Panc1 (cell line): ENCODE measurements around the gene ZC3H12D. TPM values are rescaled to one million over a fixed set of nuclear protein-coding genes. Genes with fewer than 3 reads are reported as not detected.

ENCODE experiments used
- ATAC-seq: fragments of 200-7000 bp; cut with Tn5 transposase; 2 replicates; pipeline ENCODE4 v1.9.1; 2020; ENCODE audit warnings: mild to moderate bottlenecking, moderate library complexity
- BruUV-seq: library from RNA; stranded (reverse); fragments of 400-500 nt; replicated peaks from 2 replicates; lab custom pipeline; 2021; lab: Mats Ljungman, UMichigan
- CTCF ChIA-PET: fragments of 300-600 bp; sonication (Branson Sonifier 250); formaldehyde crosslinking; loops from one replicate; lab custom pipeline; 2022; ENCODE audit warnings: antibody characterized with exemption; lab: Charles Lee
- POLR2A ChIA-PET: fragments of 300-600 bp; sonication (Branson Sonifier 250); formaldehyde crosslinking; loops from one replicate; lab custom pipeline; 2022; ENCODE audit warnings: antibody characterized with exemption; lab: Charles Lee
- DNase-seq: peaks from one replicate; pipeline ENCODE4 v3.0.0-alpha.2; 2010; ENCODE audit warnings: low read depth, low spot score
- H3K27ac ChIP-seq: 2 replicates; pipeline ENCODE4 v1.5.1; 2011; ENCODE audit warnings: mild to moderate bottlenecking, low read length, inconsistent platforms
- H3K27me3 ChIP-seq: fragments of 200-500 bp; sonication (Bioruptor generic); 2 replicates; pipeline ENCODE4 v1.6.0; 2014; ENCODE audit warnings: low read length, inconsistent platforms; ENCODE audit not compliant: control insufficient read depth, insufficient read depth
- H3K36me3 ChIP-seq: fragments of 200-500 bp; sonication (Bioruptor generic); 2 replicates; pipeline ENCODE4 v1.5.1; 2014; ENCODE audit warnings: inconsistent platforms, mild to moderate bottlenecking, low read length, moderate library complexity; ENCODE audit not compliant: control insufficient read depth, insufficient read depth
- H3K4me1 ChIP-seq: 2 replicates; pipeline ENCODE4 v1.5.1; 2011; ENCODE audit warnings: inconsistent platforms, mild to moderate bottlenecking, low read length, moderate library complexity; ENCODE audit not compliant: control insufficient read depth, insufficient read depth
- H3K4me3 ChIP-seq, 2 experiments: 2 replicates each; pipeline ENCODE4 v1.5.1; 2011 to 2012; ENCODE audit warnings: low read depth in 2 of 2, low read length in 2 of 2, mild to moderate bottlenecking in 2 of 2, inconsistent platforms in 1 of 2, moderate library complexity in 1 of 2
- H3K9me3 ChIP-seq: fragments of 200-500 bp; sonication (Bioruptor generic); 2 replicates; pipeline ENCODE4 v1.5.1; 2014; ENCODE audit warnings: low read depth, mild to moderate bottlenecking, inconsistent platforms, low read length, moderate library complexity; ENCODE audit not compliant: control insufficient read depth, insufficient read depth
- POLR2AphosphoS5 ChIP-seq: IDR thresholded peaks from 2 replicates; pipeline ENCODE4 v1.6.1; 2012; ENCODE audit warnings: mild to moderate bottlenecking, low read depth, low read length, moderate library complexity
- SIN3A ChIP-seq: IDR thresholded peaks from 2 replicates; pipeline ENCODE4 v1.6.1; 2012; ENCODE audit warnings: low read depth, mild to moderate bottlenecking, low read length, moderate library complexity, borderline replicate concordance; ENCODE audit not compliant: insufficient read depth
- TCF7L2 ChIP-seq: IDR thresholded peaks from 2 replicates; pipeline ENCODE4 v1.6.1; 2011; ENCODE audit warnings: mild to moderate bottlenecking, low read depth, low read length, inconsistent platforms
- in situ Hi-C: cut with HindIII; loops from 2 replicates; pipeline ENCODE4 v1.10.0; 2016; ENCODE audit warnings: low sequenced_read_pairs, low pct_unique_long_range_greater_than_20kb
- intact Hi-C: fragments of 100-400 bp; cut with micrococcal nuclease; formaldehyde crosslinking; loops from one replicate; pipeline ENCODE4 v1.10.0; 2022; ENCODE audit not compliant: unreplicated experiment
- total RNA-seq: library from RNA; stranded (reverse); gene quantifications from one replicate; pipeline ENCODE4 v1.2.1, GENCODE V29; 2021; ENCODE audit not compliant: unreplicated experiment
- TF ChIP-seq, protein P1 (sequence below), 2 experiments: IDR thresholded peaks; 2 replicates each; pipeline ENCODE4 v1.6.1; 2011 to 2012; ENCODE audit warnings: low read depth in 2 of 2, control low read depth in 1 of 2, low read length in 1 of 2, mild to moderate bottlenecking in 1 of 2, moderate library complexity in 1 of 2; ENCODE audit not compliant: insufficient read depth in 1 of 2
- TF ChIP-seq, protein P2 (sequence below): fragments of 450-650 bp; IDR thresholded peaks from 2 replicates; pipeline ENCODE4 v1.5.1; 2017; ENCODE audit warnings: mild to moderate bottlenecking

The ZC3H12D gene
- total RNA-seq, 1 experiment from 2014 or later: 0.26 TPM

DNA sequence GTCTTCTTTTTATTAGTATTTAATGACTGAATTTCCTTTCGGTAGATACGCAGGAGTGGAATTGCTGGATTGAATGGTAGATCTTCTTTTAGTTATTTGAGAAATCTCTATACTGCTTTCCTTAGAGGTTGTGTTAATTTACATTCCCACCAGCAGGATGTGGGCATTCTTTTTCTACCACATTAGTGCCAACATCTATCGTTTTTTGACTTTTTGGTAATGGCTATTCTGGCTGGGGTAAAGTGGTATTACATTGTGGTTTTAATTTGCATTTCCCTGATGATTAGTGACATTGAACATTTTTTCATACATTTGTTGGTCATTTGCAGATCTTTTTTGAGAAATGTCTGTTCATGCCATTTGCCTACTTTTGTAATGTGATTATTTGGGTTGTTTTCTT lies 47.6 kb downstream of the ZC3H12D start:
- ChIA-PET POLR2A (no interaction called here), CTCF (no interaction called here)
- Histone ChIP-seq H3K27me3 (no peaks in the 10 kb centered on the region), H3K4me1 (peaks cover 2% of the 10 kb centered on the region; the same call in 1 of the 2 replicates), H3K9me3 (no peaks in the 10 kb centered on the region), H3K36me3 (no peaks in the 10 kb centered on the region), H3K4me3 (no peak overlapping the region), H3K27ac (no peak overlapping the region)
- no peak for ATAC-seq
- BruUV-seq: no TSS peak
- DNase-seq: no peak
- TF ChIP-seq TCF7L2 (no peak), POLR2AphosphoS5 (no peak), SIN3A (no peak)
- TF ChIP-seq, protein P1, sequence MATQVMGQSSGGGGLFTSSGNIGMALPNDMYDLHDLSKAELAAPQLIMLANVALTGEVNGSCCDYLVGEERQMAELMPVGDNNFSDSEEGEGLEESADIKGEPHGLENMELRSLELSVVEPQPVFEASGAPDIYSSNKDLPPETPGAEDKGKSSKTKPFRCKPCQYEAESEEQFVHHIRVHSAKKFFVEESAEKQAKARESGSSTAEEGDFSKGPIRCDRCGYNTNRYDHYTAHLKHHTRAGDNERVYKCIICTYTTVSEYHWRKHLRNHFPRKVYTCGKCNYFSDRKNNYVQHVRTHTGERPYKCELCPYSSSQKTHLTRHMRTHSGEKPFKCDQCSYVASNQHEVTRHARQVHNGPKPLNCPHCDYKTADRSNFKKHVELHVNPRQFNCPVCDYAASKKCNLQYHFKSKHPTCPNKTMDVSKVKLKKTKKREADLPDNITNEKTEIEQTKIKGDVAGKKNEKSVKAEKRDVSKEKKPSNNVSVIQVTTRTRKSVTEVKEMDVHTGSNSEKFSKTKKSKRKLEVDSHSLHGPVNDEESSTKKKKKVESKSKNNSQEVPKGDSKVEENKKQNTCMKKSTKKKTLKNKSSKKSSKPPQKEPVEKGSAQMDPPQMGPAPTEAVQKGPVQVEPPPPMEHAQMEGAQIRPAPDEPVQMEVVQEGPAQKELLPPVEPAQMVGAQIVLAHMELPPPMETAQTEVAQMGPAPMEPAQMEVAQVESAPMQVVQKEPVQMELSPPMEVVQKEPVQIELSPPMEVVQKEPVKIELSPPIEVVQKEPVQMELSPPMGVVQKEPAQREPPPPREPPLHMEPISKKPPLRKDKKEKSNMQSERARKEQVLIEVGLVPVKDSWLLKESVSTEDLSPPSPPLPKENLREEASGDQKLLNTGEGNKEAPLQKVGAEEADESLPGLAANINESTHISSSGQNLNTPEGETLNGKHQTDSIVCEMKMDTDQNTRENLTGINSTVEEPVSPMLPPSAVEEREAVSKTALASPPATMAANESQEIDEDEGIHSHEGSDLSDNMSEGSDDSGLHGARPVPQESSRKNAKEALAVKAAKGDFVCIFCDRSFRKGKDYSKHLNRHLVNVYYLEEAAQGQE (IDR thresholded peaks at IDR 0.05; ENCODE audit: insufficient read depth in 1 of 2, low read depth in 2 of 2, low read length in 1 of 2): no peak
- TF ChIP-seq, protein P2, sequence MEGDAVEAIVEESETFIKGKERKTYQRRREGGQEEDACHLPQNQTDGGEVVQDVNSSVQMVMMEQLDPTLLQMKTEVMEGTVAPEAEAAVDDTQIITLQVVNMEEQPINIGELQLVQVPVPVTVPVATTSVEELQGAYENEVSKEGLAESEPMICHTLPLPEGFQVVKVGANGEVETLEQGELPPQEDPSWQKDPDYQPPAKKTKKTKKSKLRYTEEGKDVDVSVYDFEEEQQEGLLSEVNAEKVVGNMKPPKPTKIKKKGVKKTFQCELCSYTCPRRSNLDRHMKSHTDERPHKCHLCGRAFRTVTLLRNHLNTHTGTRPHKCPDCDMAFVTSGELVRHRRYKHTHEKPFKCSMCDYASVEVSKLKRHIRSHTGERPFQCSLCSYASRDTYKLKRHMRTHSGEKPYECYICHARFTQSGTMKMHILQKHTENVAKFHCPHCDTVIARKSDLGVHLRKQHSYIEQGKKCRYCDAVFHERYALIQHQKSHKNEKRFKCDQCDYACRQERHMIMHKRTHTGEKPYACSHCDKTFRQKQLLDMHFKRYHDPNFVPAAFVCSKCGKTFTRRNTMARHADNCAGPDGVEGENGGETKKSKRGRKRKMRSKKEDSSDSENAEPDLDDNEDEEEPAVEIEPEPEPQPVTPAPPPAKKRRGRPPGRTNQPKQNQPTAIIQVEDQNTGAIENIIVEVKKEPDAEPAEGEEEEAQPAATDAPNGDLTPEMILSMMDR: no peak
- intact Hi-C loops: no loop called here
- in situ Hi-C loops: no loop called here

DNA sequence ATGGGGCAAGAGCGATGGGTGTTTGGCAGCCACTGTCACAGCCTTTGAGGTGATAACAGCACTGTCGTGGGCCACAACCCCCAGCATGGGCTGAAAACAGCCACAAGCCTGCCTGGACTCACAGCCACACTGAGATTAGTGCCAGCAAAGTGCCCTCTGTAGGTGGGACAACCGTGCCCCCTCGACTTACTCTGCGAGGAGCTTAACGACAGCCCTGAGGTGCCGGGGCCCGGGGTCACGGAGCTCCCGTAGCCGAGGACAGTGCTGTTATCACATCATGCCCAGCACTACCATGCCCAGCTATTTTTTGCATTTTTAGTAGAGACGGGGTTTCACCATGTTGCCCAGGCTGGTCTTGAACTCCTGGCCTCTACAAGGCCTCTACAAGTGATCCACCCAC lies 48.2 kb downstream of the ZC3H12D start:
- DNase-seq (no peak), ATAC-seq (no peak)
- H3K9me3 ChIP-seq: no peaks in the 10 kb centered on the region
- POLR2A ChIA-PET: no interaction called here
- H3K36me3 ChIP-seq: no peaks in the 10 kb centered on the region
- no peak overlapping the region for H3K4me3 ChIP-seq
- no peaks in the 10 kb centered on the region for H3K27me3 ChIP-seq
- H3K27ac ChIP-seq: no peak overlapping the region
- in situ Hi-C loops: no loop called here
- no peak for TF ChIP-seq TCF7L2
- TF ChIP-seq, protein P1 (IDR thresholded peaks at IDR 0.05; ENCODE audit: insufficient read depth in 1 of 2, low read depth in 2 of 2, low read length in 1 of 2): no peak
- TF ChIP-seq, protein P2: no peak
- no peak for TF ChIP-seq SIN3A
- no peak for TF ChIP-seq POLR2AphosphoS5
- peaks cover 4% of the 10 kb centered on the region for H3K4me1 ChIP-seq
- no TSS peak for BruUV-seq
- CTCF ChIA-PET: no interaction called here
- intact Hi-C loops: no loop called here
